ENCODE results near the gene MBD6. TPM values are rescaled to one million over a fixed set of nuclear protein-coding genes. Genes with fewer than 3 reads are reported as not detected.

MBD6 gene
- total and polyA plus RNA-seq, 2 of the 8 experiments (the other 6 are each of a cell fraction or from before 2014, with no cell fraction given) = 3.9 to 32.3 TPM

- H3K36me3 ChIP-seq (ENCODE audit: control insufficient read depth in 2 of 4, insufficient read depth in 4 of 4, low read length in 3 of 4) = no peaks in the 10 kb centered on the region; a peak in 1 of 8 replicates
- ChIA-PET POLR2A (ENCODE audit: partially characterized antibody) (interaction anchor here (0.6 to 2.5 kb wide), 10 partner anchors 12 to 93 kb away, joined by 3 to 9 read pairs (median 4); partner anchors contain the start of gene DDIT3), CTCF (ENCODE audit: partially characterized antibody) (interaction anchor here (0.6 to 3.1 kb wide), 7 partner anchors 10 to 174 kb away, joined by 3 to 26 read pairs (median 3); no protein-coding TSS in a partner anchor)
- H3K4me2 ChIP-seq (ENCODE audit: insufficient read depth in 1 of 2, low read depth in 2 of 2, low read length in 2 of 2) = peak overlapping the region; percentile 40 to 69; a peak in 3 of 4 replicates
- H2BK20ac ChIP-seq (ENCODE audit: low read length) = no peak overlapping the region
- H4K20me1 ChIP-seq (replicated peaks in 1 of 2; ENCODE audit: control insufficient read depth in 1 of 2, insufficient read depth in 2 of 2, low read length in 2 of 2) = peaks cover 7 to 9% of the 10 kb centered on the region in 2 experiments
- no peak overlapping the region for H2AFZ ChIP-seq (ENCODE audit: low read length)
- no peaks in the 10 kb centered on the region for H3K9me3 ChIP-seq (ENCODE audit: insufficient read depth in 2 of 2, low read depth in 1 of 2, low read length in 1 of 2)
- H2BK12ac ChIP-seq (ENCODE audit: low read depth, low read length) = no peak overlapping the region
- no peak overlapping the region for H3K4ac ChIP-seq (replicated peaks; ENCODE audit: insufficient read length, low read depth, low read length)
- H3K23ac ChIP-seq (ENCODE audit: insufficient read length) = no peak overlapping the region
- DNase-seq (ENCODE audit: low read depth in 1 of 2, low spot score in 2 of 2) (no peak), FAIRE-seq (no peak)
- H3K18ac ChIP-seq (ENCODE audit: extremely low read depth, low read length) = no peak overlapping the region
- H4K5ac ChIP-seq (ENCODE audit: insufficient read length, low read depth, low read length) = no peak overlapping the region
- H4K8ac ChIP-seq (ENCODE audit: extremely low read depth, insufficient read depth, low read length) = no peak overlapping the region
- no peak overlapping the region for H2BK15ac ChIP-seq (ENCODE audit: low read length)
- WGBS, 2 experiments (ENCODE audit: extremely low coverage in 1 of 2, insufficient coverage in 1 of 2, insufficient read length in 1 of 2, insufficient replicate concordance in 2 of 2, low coverage in 1 of 2, low lambda C conversion rate in 2 of 2, missing lambda C conversion rate in 1 of 2) = 86% methylated on average over 2 of the region's 2 CpGs; no CpG with 5 or more reads in 1 of the 2 experiments
- H2BK120ac ChIP-seq (replicated peaks; ENCODE audit: low read depth, low read length) = no peak overlapping the region
- peaks cover 0 to 5% (median 3%) of the 10 kb centered on the region in 4 experiments; a peak in 2 of 7 replicates for H3K27me3 ChIP-seq (replicated peaks in 1 of 4; ENCODE audit: control insufficient read depth in 3 of 4, extremely low read depth in 1 of 4, insufficient read depth in 3 of 4, low read length in 3 of 4)
- H2AK5ac ChIP-seq (ENCODE audit: low read depth, low read length) = no peak overlapping the region
- H3K27ac ChIP-seq (ENCODE audit: low read depth, low read length) = no peak overlapping the region
- H2BK5ac ChIP-seq (ENCODE audit: low read depth, low read length) = no peak overlapping the region
- H3K79me2 ChIP-seq (ENCODE audit: control insufficient read depth in 1 of 2, insufficient read depth in 2 of 2, low read length in 2 of 2) = peaks cover 0 to 34% of the 10 kb centered on the region in 2 experiments; a peak in 2 of 4 replicates
- H3K56ac ChIP-seq (replicated peaks; ENCODE audit: insufficient read length, low read depth, low read length) = no peak overlapping the region
- H3K9ac ChIP-seq (replicated peaks in 1 of 4; ENCODE audit: extremely low read depth in 1 of 4, low read depth in 3 of 4, low read length in 3 of 4) = peak overlapping the region in 1 of 4 experiments; percentile 22; a peak in 1 of 7 replicates
- H3K23me2 ChIP-seq (ENCODE audit: low read depth, low read length) = peaks cover 13% of the 10 kb centered on the region
- H4K91ac ChIP-seq (replicated peaks; ENCODE audit: insufficient read length, low read length) = no peak overlapping the region
- H3K4me1 ChIP-seq (replicated peaks in 1 of 4; ENCODE audit: control insufficient read depth in 3 of 4, insufficient read depth in 4 of 4, low read length in 3 of 4) = peaks cover 4 to 20% (median 11%) of the 10 kb centered on the region in 4 experiments; a peak in 6 of 7 replicates
- peaks cover 10% of the 10 kb centered on the region for H3K79me1 ChIP-seq (ENCODE audit: low read depth, low read length)
- H3K4me3 ChIP-seq (ENCODE audit: extremely low read depth in 1 of 4, insufficient read depth in 2 of 4, low read depth in 3 of 4, low read length in 4 of 4) = peak overlapping the region in 2 of 4 experiments; percentile 11 to 12; a peak in 1 of 8 replicates
- H3K14ac ChIP-seq (ENCODE audit: insufficient read length) = no peak overlapping the region
- TF ChIP-seq FOSL1 (IDR thresholded peaks at IDR 0.05; ENCODE audit: insufficient read depth, low read depth, low read length) = no peak
- TF ChIP-seq, protein P1, sequence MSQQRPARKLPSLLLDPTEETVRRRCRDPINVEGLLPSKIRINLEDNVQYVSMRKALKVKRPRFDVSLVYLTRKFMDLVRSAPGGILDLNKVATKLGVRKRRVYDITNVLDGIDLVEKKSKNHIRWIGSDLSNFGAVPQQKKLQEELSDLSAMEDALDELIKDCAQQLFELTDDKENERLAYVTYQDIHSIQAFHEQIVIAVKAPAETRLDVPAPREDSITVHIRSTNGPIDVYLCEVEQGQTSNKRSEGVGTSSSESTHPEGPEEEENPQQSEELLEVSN (IDR thresholded peaks at IDR 0.05) = no peak
- no peak for TF ChIP-seq CREB1 (IDR thresholded peaks at IDR 0.05)
- TF ChIP-seq, protein P2, sequence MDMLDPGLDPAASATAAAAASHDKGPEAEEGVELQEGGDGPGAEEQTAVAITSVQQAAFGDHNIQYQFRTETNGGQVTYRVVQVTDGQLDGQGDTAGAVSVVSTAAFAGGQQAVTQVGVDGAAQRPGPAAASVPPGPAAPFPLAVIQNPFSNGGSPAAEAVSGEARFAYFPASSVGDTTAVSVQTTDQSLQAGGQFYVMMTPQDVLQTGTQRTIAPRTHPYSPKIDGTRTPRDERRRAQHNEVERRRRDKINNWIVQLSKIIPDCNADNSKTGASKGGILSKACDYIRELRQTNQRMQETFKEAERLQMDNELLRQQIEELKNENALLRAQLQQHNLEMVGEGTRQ (IDR thresholded peaks at IDR 0.05; ENCODE audit: low read length) = no peak
- no peak for TF ChIP-seq SP1 (IDR thresholded peaks at IDR 0.05; ENCODE audit: low read depth, low read length)
- no peak for TF ChIP-seq NANOG (IDR thresholded peaks at IDR 0.05; ENCODE audit: insufficient read depth, low read depth, low read length, poor library complexity, severe bottlenecking)
- TF ChIP-seq, protein P3, sequence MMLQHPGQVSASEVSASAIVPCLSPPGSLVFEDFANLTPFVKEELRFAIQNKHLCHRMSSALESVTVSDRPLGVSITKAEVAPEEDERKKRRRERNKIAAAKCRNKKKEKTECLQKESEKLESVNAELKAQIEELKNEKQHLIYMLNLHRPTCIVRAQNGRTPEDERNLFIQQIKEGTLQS (IDR thresholded peaks at IDR 0.05; ENCODE audit: insufficient read depth, low read depth, low read length) = no peak
- no peak for TF ChIP-seq CHD1 (IDR thresholded peaks at IDR 0.05; ENCODE audit: low read depth, low read length)
- no peak for TF ChIP-seq RNF2 (IDR thresholded peaks at IDR 0.05; ENCODE audit: borderline replicate concordance, low read depth, low read length, missing control alignments, poor library complexity, severe bottlenecking)
- no peak for TF ChIP-seq RXRA (IDR thresholded peaks at IDR 0.05; ENCODE audit: insufficient read depth, low read depth, low read length)
These were observed 29.7 kb downstream of the MBD6 start for GRCh38 chr12:57552306-57552651.

All from H1 (cell line).